ENCODE data around the gene SERPINB6.
"Not testable (repeated sequence)": the region's sequence is repeated elsewhere in the genome, so short reads cannot be mapped to it uniquely, and the experiment has no call there.

SERPINB6 gene

DNA sequence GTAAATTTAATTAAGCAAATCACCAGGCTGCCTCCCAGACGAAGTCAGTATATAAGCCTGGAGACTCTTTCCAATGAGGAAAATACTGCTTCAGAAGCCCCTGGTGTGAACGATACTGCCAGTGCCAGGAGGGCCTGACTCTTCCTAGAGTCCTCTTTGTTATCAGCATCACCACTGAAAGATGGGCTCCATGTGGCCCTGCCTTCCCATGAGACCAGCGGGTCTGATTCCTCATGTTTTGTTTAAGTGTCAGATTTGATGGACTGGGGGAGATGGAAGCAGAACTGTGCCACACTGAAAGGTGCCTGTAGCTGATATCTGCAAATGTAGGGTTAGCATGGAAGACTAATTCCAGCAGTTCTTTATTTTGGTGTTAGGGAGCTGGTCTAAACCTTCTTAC, 36.2 kb upstream of the SERPINB6 start:
- TF ChIP-seq, protein P1, sequence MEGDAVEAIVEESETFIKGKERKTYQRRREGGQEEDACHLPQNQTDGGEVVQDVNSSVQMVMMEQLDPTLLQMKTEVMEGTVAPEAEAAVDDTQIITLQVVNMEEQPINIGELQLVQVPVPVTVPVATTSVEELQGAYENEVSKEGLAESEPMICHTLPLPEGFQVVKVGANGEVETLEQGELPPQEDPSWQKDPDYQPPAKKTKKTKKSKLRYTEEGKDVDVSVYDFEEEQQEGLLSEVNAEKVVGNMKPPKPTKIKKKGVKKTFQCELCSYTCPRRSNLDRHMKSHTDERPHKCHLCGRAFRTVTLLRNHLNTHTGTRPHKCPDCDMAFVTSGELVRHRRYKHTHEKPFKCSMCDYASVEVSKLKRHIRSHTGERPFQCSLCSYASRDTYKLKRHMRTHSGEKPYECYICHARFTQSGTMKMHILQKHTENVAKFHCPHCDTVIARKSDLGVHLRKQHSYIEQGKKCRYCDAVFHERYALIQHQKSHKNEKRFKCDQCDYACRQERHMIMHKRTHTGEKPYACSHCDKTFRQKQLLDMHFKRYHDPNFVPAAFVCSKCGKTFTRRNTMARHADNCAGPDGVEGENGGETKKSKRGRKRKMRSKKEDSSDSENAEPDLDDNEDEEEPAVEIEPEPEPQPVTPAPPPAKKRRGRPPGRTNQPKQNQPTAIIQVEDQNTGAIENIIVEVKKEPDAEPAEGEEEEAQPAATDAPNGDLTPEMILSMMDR (IDR thresholded peaks at IDR 0.05; ENCODE audit: low read depth, low read length): no peak
- DNase-seq (ENCODE audit: low read depth in 2 of 2): no peak
- no peak overlapping the region for H3K4me3 ChIP-seq (replicated peaks in 1 of 2; ENCODE audit: low read depth in 2 of 2, low read length in 2 of 2)

DNA sequence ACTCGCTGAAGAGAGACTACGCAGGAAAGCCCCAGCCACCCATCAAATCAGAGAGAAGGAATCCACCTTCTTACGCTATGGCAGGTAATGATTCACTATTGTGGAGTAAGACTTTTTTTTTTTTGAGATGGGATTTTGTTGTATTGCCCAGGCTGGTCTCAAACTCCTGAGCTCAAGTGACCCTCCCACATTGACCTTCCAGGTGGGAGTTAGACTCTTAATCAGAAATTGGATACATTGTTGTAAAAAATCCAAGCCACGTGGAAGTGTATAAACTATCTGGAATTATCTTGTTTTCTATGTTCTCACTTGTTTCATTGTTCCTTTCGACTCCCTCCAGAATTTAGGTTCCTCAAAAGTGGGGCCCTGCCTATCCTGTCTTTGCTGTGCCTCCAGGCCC, 35.1 kb upstream of the SERPINB6 start:
- no peak for DNase-seq (ENCODE audit: low read depth in 2 of 2)
- H3K4me3 ChIP-seq (replicated peaks in 1 of 2; ENCODE audit: low read depth in 2 of 2, low read length in 2 of 2): no peak overlapping the region
- TF ChIP-seq, protein P1 (IDR thresholded peaks at IDR 0.05; ENCODE audit: low read depth, low read length): no peak

DNA sequence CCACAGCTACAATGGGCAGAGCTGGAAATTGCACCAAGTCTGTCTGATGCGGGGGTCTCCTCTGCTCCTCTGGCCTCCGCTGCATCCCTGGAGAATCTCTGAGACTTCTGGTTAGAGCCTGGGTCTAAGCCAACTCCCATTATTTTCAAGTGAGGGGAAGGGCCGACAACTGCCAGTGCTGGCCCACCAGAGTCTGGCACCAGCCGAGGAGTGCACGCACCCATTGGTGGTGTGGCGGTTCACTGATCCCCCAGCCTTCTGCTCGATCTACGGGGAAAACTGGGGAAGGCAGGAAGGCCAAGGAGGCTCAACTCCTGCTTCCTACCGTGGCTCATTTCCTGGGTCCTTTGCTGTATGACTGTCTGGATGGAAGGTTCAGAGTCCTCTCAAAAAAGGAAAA, 34.5 kb upstream of the SERPINB6 start:
- TF ChIP-seq, protein P1 (IDR thresholded peaks at IDR 0.05; ENCODE audit: low read depth, low read length): no peak
- H3K4me3 ChIP-seq (replicated peaks in 1 of 2; ENCODE audit: low read depth in 2 of 2, low read length in 2 of 2): no peak overlapping the region
- DNase-seq (ENCODE audit: low read depth in 2 of 2): no peak

DNA sequence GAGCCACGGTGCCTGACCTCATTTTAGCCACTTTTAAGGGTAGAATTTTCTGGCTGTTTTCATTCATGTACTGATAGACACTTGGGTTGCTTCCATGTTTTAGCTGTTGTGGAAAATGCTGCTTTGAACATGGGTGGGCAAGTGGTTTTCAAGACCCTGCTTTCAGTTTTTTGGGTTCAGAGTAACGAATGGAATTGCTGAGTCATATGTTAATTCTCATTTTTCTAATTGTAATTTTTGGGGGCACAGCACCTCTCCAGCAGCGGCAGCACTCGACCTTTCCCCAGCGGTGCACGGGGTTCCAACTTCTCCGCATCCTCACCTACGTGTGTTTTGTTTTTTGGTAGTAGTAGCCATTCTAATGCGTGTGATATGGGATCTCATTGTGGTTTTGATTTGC, 33.7 kb upstream of the SERPINB6 start:
- no peak overlapping the region for H3K4me3 ChIP-seq (replicated peaks in 1 of 2; ENCODE audit: low read depth in 2 of 2, low read length in 2 of 2)
- TF ChIP-seq, protein P1 (IDR thresholded peaks at IDR 0.05; ENCODE audit: low read depth, low read length): no peak
- no peak for DNase-seq (ENCODE audit: low read depth in 2 of 2)

DNA sequence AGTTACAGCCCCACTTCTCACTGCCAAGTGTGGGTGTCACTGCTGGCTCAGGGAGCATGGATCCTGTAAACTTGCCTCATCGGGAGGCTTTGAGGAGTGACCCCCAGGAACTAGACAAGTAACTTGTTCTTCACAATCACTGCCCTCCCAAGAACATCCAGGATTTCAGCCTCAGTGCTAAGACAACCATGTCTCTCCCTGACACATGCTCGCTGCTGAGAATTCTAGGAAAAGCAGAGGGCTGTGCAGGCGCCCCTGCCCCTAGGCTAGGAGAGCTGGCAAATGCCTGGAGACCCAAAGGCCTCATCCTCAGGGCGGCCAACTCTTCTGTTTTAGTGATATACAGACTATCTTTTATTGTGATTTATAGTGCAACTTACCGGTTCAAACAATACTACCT, 31.9 kb upstream of the SERPINB6 start:
- DNase-seq (ENCODE audit: low read depth in 2 of 2); H3K4me3 ChIP-seq (replicated peaks in 1 of 2; ENCODE audit: low read depth in 2 of 2, low read length in 2 of 2): not testable (repeated sequence)

DNA sequence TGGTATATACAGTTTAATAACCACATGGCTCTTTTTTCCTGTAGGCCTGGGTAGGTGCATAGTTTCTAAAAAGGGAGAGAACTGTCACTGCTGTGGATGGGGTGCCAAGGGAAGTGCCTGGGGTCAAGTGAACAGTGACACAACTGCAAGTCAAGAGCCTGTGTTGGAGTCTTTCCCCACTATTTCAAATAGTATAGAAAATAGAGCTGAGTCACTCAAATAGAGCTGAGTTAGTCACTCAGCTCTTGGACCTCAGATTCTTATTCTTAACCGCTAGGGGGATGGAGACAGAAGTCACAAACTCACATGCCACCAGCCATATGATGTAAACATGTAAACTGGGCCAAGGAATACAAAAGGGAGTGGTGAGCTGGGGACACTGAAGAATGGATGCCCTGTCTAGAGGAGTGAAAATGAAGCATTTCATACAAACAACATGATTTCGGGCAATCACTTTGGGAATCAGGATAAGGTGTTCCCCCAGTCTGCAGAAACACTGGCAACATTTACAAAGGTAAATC, 30.5 kb upstream of the SERPINB6 start:
- DNase-seq (ENCODE audit: low read depth in 2 of 2): peak; percentile 79 to 90
- no peak overlapping the region for H3K4me3 ChIP-seq (replicated peaks in 1 of 2; ENCODE audit: low read depth in 2 of 2, low read length in 2 of 2)
- TF ChIP-seq, protein P1 (IDR thresholded peaks at IDR 0.05; ENCODE audit: low read depth, low read length): peak; percentile 61

DNA sequence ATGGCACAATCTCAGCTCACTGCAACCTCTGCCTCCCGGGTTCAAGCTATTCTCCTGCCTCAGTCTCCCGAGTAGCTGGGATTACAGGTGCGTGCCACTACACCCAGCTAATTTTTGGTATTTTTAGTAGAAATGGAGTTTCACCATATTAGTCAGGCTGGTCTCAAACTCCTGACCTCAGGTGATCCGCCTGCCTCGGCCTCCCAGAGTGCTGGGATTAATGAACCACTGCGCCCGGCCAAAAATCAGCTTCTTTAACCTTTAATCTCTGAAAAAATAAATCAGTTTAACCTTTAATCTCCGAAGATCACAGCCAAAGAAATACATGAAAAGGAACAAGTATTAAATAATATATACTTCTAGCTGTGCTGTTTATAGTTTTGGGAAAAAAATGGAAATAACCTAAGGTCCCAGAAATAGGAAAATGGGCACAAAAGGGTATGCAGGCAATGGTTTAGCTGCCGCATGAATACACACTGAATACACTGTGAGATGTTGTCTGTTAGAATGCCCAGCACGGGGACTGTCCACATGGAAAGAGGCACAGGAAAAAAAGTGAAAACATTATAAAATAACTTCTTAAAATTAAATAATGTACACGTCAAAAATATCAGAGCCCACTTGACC, 29.9 kb upstream of the SERPINB6 start:
- H3K4me3 ChIP-seq (replicated peaks in 1 of 2; ENCODE audit: low read depth in 2 of 2, low read length in 2 of 2): no peak overlapping the region
- TF ChIP-seq, protein P1 (IDR thresholded peaks at IDR 0.05; ENCODE audit: low read depth, low read length): no peak
- no peak for DNase-seq (ENCODE audit: low read depth in 2 of 2)

Data from cardiac fibroblast (primary cell).